CD4-positive, alpha-beta T cell treated with Interleukin-12 subunit alpha and Interleukin-12 subunit beta, for 1 hour (primary cell): ENCODE results near the gene WDR18.
"Not testable (repeated sequence)": the region's sequence is repeated elsewhere in the genome, so short reads cannot be mapped to it uniquely, and the experiment has no call there.

ENCODE experiments used
- DNase-seq: peaks from one replicate; pipeline ENCODE4 v3.0.0-alpha.2; 2020

WDR18 gene

DNA sequence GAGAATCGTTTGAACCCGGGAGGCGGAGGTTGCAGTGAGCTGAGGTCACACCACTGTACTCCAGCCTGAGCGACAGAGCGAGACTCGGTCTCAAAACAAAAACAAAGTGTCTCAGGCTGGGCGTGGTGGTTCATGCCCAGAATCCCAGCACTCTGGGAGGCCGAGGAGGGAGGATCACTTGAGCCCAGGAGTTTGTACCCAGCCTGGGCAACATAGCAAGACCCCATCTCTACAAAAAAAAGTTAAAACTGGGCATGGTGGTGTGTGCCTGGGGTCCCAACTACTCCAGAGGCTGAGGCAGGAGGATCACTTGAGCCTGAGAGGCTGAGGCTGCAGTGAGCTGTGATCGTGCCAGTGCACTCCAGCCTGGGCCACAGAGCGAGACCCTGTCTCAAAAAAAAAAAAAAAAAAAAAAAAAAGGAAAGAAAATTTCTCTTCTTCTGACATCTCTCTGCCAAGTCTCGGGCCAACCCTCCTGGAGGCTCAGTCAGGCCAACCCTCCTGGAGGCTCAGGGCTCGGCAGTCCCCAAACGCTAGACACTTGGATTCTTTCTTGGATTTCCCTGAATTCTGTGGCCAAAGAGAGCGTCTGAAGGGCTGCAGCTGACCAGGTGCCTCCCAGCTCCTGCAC, 32.0 kb upstream of the WDR18 start:
- no peak for DNase-seq

DNA sequence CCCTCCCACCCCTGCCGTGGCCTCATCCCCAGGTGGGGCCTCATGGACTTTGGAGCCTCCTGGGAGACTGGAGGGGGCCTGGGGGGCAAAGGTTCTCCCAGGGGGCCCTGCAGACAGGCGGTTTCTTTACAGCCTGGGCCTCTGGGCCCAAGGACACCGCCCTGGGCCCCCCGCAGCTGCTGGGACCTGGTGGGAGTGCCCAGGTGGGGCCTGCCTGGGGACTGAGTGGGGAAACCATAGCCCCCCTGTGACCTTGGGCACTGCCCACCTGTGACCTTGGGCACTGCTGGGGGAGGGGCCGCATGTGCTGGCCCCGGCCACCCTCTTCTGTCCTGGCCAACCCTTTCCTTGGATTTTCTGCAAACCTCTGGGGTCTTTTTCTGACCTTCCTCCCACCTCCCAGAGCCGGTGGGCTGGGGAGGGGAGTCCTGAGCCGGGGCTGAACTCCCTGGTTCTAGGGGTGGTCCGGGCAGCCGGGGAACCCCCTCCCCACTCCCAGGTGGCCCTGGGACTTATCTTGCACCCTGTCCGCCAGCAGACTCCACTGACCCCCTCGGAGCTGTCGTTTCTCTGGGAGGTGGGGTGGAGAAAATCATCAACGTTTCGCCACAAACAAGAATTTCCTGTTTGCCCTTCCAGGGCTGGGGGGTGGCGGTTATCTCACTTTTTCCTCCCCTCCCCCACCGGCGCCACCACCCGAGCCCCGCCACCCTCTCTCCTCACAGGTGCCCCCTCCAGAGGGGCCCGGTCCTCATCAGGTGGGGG, 31.3 kb upstream of the WDR18 start:
- peak; percentile 30 for DNase-seq

DNA sequence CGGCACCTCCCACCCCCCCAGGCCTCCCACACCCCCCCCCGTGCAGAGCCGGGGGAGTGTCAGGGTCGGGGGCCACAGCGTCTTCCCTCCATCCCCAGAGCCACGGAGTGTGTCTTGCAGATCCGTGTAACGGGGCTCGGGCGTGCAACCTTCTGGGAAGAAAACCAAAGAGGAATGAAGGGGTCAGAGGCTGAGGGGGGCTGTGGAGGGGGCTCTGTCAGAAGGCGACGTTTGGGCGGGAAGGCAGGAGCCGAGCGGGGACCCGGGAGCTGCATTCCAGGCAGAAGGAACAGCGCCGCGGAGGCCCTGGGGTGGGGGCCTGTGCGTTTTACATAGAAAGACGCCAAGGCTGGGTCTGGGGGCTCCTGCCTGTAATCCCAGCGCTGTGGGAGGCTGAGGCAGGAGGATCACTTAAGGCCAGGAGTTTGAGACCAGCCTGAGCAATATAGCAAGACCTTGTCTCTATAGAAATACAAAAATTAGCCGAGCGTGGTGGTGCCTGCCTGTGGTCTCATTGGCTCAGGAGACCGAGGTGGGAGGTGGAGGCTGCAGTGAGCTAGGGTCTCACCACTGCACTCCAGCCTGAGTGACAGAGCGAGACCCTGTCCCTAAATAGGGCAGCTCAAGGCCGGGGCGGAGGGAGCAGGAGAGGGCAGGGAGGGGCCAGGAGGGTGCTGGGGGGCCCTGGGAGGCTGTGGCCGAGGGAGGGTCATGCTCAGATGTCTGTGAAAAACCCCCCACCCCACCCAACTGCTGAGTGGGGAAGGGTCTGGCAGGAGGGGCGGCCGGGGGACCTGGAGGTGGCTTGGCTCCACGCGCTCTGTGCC, 30.5 kb upstream of the WDR18 start:
- DNase-seq = no peak

DNA sequence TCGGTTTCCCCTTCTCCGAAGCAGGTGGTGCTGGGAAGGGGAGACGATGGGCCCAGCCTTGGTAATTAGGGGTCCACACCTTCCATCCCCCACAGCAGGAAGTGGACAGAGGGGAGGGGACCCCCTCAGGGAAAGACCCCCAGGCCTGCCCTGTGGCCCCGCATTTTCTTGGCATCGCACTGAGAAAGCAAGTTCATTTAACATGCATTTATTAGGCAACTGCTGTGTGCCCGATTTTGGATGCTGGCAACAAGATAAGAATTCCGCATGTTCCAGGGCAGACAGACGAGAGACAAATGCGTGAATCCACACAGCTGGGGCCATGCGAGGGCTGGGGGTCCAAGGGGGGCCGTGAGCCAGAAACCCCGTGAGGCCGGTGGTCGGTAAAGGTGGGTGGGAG, 29.9 kb upstream of the WDR18 start:
- no peak for DNase-seq

GRCh38 chr19:954672-955494, 29.3 kb upstream of the WDR18 start:
- no peak for DNase-seq

DNA sequence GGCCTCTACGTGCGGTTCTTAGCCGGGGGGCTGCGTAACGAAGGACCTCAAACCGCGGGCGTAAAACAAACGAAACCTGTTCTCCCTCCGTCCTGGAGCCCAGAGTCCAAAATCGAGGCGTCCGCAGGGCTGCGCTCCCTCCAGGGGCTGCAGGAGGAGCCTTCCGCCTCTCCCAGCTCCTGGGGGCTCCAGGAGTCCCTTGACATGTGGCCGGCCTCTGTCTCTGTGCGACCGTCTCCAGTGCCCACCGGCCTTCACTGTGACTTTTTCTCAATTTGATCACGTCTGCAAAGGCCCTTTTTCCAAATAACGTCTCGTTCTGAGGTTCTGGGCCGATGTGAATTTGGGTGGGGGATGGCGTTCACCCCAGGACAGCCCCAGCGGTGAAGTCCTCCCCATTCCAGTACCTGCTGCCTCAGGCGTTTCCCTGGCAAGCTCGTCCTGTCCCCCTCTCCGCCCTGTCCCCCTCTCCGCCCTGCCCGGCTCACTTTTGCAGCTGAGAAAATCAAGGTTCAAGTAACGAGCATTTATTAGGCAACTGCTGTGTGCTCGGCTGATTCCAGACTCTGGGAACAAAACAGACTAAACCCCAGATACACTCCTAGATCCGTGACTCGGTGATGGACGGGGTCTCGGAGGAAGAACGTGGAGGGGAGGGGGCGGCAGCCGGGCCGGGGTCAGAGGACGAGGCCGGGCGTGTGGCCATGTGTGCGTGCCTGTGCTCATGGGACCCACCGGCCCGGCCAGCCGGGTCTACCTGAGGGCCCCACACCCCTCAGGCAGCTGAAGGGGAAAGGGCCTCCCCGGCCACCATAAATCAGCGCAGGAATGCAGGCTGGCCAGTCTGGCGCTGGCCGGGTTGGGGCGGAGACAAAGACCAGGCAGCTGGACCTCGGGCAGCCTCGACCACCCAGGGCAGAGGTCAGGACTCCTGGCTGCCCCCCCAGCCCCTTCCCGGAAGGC, 28.1 kb upstream of the WDR18 start:
- no peak for DNase-seq

- no peak for DNase-seq
Measured at GRCh38 chr19:956766-957440, 27.2 kb upstream of the WDR18 start.

DNA sequence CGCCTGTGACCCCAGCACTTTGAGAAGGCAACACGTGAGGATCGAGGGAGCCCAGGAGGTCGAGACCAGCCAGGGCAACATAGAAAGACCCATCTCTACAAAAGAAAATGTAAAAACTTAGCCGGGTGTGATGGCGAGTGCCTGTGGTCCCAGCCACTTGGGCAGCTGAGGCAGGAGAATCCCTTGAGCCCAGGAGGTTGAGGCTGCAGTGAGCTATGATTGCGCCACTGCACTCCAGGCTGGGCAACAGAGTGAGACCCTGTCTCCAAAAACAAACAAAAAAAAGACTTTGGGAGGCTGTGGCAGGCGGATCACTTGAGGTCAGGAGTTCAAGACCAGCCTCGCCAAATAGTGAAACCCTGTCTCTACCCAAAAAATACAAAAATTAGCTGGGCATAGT, 26.6 kb upstream of the WDR18 start:
- DNase-seq = not testable (repeated sequence)

- no peak for DNase-seq
Measured at GRCh38 chr19:958967-959855, 24.9 kb upstream of the WDR18 start.

GRCh38 chr19:960020-960419, 24.1 kb upstream of the WDR18 start:
- DNase-seq = no peak

- DNase-seq = no peak
Measured at GRCh38 chr19:960601-960938, 23.6 kb upstream of the WDR18 start.

GRCh38 chr19:961866-962620, 22.1 kb upstream of the WDR18 start:
- DNase-seq = no peak

- DNase-seq = no peak
Measured at GRCh38 chr19:962683-963400, 21.3 kb upstream of the WDR18 start.

DNA sequence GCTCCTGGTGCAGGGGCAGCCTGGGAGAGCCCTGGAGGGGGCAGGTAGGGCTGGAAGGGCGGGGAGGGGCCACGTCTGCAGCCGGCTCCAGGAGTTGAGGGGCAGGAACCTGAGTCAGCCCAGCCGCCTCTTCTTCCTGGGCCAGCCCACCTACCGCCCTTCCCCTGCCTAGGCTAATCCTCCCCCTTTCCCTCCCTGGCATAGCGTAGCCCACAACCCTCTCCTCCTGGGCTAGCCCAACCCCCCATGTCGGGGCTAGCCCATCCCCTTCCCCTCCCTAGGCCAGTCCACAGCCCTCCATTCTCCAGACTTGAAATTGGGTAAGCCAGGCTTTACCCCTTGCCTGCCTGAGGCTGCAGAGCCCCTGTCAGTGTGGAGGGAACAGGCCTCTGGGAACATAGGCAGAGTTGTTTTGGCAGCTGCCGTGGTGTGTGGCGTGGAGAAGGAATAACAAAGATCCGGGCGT, 20.6 kb upstream of the WDR18 start:
- no peak for DNase-seq

- DNase-seq = no peak
Measured at GRCh38 chr19:964116-964520, 20.0 kb upstream of the WDR18 start.

GRCh38 chr19:964761-965694, 19.1 kb upstream of the WDR18 start:
- DNase-seq = no peak

- DNase-seq = no peak
Measured at GRCh38 chr19:966485-967088, 17.6 kb upstream of the WDR18 start.
